GM20431 (cell line): ENCODE measurements around the gene CDC6.
"Not testable (repeated sequence)": the region's sequence is repeated elsewhere in the genome, so short reads cannot be mapped to it uniquely, and the experiment has no call there.

Source experiments
- in situ Hi-C: fragments of 300-500 bp; cut with MseI, MboI; formaldehyde crosslinking; loops from one replicate; pipeline ENCODE4 v1.15.0; 2020; ENCODE audit warnings: low sequenced_read_pairs; ENCODE audit not compliant: unreplicated experiment

The CDC6 gene

GRCh38 chr17:40286473-40286872 lies 1.2 kb upstream of the CDC6 start:
- in situ Hi-C loops, result no loop called here

- in situ Hi-C loops, result no loop called here
Observed at GRCh38 chr17:40287159-40287493, 553 bp upstream of the CDC6 start.

GRCh38 chr17:40290629-40291280 lies 3.1 kb downstream of the CDC6 start:
- in situ Hi-C loops, result no loop called here

- in situ Hi-C loops, result no loop called here
Observed at GRCh38 chr17:40291281-40291664, 3.6 kb downstream of the CDC6 start.

DNA sequence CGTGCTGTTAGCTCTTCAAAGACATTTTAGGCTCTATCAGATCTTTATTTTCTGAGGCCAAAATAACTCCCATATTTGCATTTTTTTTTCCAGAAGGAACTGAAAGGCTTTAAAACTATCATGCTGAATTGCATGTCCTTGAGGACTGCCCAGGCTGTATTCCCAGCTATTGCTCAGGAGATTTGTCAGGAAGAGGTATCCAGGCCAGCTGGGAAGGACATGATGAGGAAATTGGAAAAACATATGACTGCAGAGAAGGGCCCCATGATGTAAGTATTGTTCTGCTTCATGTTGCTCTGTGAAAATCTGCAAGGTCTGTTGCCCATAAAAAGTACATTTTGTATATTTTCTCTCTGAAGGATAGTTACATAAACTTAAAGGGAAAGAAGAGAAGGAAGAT lies 5.7 kb downstream of the CDC6 start:
- in situ Hi-C loops, result no loop called here

DNA sequence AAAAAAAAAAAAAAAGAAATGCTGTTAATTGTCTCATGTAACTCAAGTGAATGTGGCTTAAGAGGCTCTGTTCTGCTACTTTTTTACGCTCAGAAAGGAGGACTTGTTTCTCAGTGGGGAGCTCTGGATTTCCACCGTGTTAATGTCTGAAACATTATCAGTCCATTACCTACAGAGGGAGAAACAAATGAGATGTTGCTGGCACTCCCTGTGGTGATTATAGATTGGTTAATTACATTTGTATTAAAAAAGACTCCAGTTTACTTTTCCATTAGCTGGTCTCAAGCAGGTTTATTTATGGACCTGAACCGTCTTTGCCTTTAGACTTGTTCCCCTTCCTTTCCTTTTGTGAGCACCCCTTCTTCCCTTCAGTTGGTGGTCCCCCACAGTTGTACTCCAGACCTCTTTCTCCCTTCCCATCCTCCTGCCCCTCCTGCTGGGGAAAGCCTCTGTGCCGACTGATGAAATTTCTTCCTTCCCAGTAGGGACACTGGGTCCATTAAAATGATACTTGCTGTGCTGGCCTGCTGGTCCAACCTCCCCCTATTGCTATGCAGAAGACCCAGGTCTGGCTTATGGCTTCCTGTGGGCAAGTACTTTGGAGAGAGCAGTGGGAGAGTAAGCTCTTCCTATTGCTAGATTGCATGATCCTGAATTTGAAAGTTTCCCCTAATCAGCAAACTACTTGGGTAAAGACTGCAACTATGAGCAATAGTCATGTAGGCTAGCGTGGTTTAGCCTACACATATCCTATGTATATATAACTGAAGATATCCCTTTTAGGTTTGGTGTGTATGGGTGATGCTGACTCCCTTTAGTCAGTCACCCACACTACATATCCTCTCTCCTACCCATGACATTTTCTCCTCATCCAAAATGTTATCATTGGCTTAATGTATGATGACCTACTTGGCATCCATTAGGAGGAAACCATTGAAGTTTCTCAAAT lies 8.1 kb downstream of the CDC6 start:
- in situ Hi-C loops, result no loop called here

- in situ Hi-C loops, result no loop called here
Observed at GRCh38 chr17:40297511-40297910, 9.8 kb downstream of the CDC6 start.

- in situ Hi-C loops, result no loop called here
Observed at GRCh38 chr17:40298726-40299125, 11.0 kb downstream of the CDC6 start.

- in situ Hi-C loops, result not testable (repeated sequence)
Observed at GRCh38 chr17:40299159-40299757, 11.6 kb downstream of the CDC6 start.

DNA sequence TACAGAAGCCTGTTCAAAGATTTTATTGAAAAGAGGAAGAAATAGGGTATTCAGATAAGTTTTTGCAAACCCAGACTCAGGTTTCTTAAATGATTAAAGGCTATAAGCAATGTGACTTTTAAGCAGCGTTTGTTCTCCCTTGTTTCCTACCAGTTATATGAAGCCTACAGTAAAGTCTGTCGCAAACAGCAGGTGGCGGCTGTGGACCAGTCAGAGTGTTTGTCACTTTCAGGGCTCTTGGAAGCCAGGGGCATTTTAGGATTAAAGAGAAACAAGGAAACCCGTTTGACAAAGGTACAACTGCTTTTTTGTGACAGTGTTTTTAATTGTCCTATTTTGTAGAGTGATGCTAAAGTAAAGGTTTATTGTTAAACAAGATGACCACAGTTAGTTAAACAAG lies 13.6 kb downstream of the CDC6 start:
- in situ Hi-C loops, result loop anchor here (5.0 kb wide), 1 partner anchor 51 kb away; no protein-coding TSS in a partner anchor

DNA sequence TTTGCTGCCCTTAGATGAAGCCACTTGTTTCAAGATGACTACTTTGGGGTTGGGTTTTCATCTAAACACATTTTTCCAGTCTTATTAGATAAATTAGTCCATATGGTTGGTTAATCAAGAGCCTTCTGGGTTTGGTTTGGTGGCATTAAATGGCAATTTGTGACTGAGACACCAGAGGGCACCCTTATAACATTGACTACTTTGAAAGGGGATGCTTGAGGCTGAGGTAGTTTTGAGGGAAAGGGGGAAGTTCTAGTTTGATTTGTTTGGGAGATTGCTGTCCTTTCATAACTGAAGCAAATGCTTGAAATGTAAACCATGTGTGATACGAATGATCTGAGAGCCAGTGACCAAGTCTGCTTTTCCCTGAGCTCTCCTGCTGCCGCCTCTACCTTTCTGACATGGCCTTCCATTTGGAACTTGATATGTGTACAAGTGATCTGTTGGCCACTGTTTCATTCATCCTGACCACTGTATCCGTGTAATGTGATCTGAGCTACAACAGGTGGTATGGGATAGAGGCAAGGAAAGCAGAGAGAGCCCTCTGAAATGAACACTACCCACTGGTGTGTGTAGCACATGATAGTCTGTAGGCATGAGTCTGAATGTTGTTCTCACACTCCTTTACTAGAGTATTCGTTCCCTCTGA lies 15.5 kb downstream of the CDC6 start:
- in situ Hi-C loops, result loop anchor here (5.0 kb wide), 1 partner anchor 49 kb away; no protein-coding TSS in a partner anchor

DNA sequence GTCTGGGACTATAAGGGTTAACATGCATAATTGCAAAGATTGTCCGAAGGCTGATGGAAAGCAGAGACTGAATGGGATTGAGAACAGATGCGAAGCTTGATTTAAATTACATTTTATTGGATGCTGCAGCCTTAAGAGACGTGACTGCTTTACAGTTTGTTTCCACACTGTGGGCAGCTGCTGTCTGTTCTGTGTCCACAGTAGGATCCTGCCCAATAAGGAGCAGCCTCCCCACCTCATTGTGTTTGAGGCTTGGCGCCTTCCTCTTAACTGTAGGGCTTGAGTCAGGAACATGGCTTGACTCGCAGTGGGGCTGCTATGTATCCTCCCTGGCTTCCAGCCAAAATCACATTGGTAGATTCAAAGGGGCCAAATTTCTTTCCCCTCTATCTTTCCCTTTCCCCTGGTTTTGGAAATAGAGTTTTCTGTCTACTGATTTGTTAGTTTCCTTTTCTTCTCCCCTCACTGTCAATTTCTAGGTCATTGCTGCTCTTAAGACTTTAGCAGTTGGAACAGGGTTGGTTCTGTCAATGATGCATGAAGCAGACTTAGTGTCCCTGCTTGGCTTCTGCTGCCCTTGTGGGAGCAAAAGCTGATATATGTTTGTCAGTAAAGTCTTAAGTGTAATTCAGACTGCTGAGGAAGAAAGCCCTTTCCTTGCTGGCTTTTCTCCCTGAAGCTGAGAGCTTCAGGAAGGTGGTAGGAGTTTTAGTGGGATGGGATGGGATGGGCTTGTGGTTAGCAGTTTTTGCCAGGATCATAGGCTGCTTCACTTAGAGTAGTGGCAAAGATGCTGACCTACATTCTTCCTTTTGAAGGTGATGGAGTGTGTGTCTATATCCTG lies 16.3 kb downstream of the CDC6 start:
- in situ Hi-C loops, result loop anchor here (5.0 kb wide), 1 partner anchor 48 kb away; no protein-coding TSS in a partner anchor

GRCh38 chr17:40304552-40304863 lies 16.8 kb downstream of the CDC6 start:
- in situ Hi-C loops, result loop anchor here (5.0 kb wide), 1 partner anchor 48 kb away; no protein-coding TSS in a partner anchor

GRCh38 chr17:40304866-40305265 lies 17.2 kb downstream of the CDC6 start:
- in situ Hi-C loops, result loop anchor here (5.0 kb wide), 1 partner anchor 47 kb away; no protein-coding TSS in a partner anchor

- in situ Hi-C loops, result no loop called here
Observed at GRCh38 chr17:40306395-40306794, 18.7 kb downstream of the CDC6 start.

DNA sequence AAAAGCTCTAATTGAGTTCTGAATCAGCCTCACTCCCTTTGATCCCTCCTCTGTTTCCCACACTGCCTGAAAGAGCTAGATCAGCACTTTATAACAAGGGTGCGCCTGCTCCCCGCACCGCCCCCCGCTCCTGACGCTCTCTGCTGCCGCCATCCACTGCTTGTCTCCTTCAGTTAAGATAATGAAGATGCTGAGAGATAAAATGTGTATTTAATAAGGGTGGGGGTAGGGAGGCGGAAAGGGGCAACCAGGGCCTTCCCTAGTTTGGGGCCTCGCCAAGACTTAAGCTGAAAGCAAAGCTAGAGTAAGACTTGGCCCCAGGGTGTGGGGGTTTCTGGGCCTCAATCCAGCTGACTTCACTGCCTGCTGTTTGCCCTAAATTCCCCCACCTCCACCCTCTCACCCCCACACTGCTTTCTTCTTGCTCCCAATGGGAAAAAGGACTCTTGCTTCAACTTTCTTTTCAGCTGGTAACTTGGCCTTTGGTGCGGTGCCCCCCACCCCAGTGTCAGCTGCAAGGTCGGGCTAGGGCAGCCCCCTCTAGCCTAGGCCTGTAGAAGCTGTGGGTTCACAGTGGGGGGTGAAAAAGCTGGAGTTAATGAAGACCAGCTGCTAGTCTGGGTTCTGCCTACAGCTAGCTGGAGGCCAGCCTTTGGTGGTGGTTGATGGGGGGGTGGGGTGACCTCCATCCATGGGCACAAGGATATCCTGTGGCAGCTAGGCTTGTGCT lies 19.5 kb downstream of the CDC6 start:
- in situ Hi-C loops, result no loop called here

DNA sequence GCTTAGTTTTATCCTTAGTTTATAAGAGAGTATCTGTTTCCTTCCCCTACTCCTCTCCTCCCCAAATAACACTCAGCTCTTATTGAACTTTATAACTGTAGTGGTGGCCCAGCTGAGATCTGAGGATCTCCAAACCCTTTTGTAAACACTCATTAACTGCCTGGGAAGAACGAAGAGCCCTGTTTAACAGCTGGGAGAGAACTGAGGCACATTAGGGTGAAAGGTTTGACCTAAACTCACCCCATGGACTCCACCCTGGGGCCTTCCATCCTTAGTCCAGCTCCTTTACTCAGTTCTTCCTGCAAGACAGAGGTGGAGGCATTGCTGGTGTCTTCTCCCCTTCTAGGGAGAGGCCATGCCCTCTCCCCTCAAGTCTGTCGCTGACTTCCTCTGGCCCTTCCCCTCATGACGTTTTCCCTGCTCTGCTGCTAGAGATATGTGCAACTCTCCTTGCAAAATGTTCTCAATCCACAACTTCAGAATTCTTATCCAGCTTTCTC lies 20.1 kb downstream of the CDC6 start:
- in situ Hi-C loops, result no loop called here

DNA sequence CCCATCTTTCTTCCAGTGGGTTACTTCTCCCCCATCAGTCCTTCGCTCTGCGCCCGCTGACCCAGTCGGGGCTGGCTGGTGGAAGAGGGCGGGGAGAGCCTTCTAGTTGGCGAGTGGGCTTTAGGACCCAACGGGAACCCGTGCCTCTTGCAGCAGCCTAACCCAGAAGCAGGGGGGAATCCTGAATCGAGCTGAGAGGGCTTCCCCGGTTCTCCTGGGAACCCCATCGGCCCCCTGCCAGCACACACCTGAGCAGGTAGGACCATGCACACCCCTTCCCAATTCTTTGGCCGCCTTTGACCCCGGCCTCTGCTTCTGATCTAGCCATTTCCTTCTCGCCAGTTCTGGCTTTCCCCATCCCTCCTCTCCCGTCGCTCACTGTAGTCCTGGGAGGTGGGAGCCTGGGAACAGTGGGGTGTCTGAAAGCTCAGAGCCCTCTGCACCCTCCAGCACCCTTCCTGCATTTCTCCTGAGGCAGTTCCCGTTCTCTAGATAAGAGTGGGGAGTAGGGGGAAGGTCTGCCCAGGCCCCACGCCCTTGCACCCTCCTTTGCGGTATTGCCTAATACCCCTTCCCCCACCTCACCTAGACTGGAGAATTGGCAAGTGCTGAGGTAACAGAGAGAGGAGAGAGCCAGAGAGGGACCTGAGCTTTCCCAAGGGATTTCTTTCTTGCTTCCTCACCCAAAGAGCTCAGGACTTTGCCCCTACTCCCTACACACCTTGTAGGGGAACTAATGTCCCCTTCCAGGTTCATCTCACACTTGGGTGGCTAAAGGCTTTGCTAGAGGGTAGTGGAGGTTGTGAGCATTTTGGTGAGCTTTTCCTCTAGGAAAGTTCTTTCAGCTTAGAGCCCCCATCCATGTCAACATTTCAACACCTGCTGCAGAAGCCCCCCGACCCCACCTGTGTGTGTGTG lies 21.6 kb downstream of the CDC6 start, which contains the start of gene RARA:
Gene RARA, plus strand, starts transcription at position 150 of the 918 bp plus-strand sequence. CDS start 22,039 bp downstream, outside the sequence.
- in situ Hi-C loops, result no loop called here
